Panc1 (cell line): ENCODE data around the gene TMEM81. TPM values are rescaled to one million over a fixed set of nuclear protein-coding genes. Genes with fewer than 3 reads are reported as not detected.

Source experiments
- ATAC-seq: fragments of 200-7000 bp; cut with Tn5 transposase; 2 replicates; pipeline ENCODE4 v1.9.1; 2020; ENCODE audit warnings: mild to moderate bottlenecking, moderate library complexity
- BruUV-seq: library from RNA; stranded (reverse); fragments of 400-500 nt; replicated peaks from 2 replicates; lab custom pipeline; 2021; lab: Mats Ljungman, UMichigan
- CTCF ChIA-PET: fragments of 300-600 bp; sonication (Branson Sonifier 250); formaldehyde crosslinking; loops from one replicate; lab custom pipeline; 2022; ENCODE audit warnings: antibody characterized with exemption; lab: Charles Lee
- POLR2A ChIA-PET: fragments of 300-600 bp; sonication (Branson Sonifier 250); formaldehyde crosslinking; loops from one replicate; lab custom pipeline; 2022; ENCODE audit warnings: antibody characterized with exemption; lab: Charles Lee
- DNase-seq: peaks from one replicate; pipeline ENCODE4 v3.0.0-alpha.2; 2010; ENCODE audit warnings: low read depth, low spot score
- H3K27ac ChIP-seq: 2 replicates; pipeline ENCODE4 v1.5.1; 2011; ENCODE audit warnings: mild to moderate bottlenecking, low read length, inconsistent platforms
- H3K27me3 ChIP-seq: fragments of 200-500 bp; sonication (Bioruptor generic); 2 replicates; pipeline ENCODE4 v1.6.0; 2014; ENCODE audit warnings: low read length, inconsistent platforms; ENCODE audit not compliant: control insufficient read depth, insufficient read depth
- H3K36me3 ChIP-seq: fragments of 200-500 bp; sonication (Bioruptor generic); 2 replicates; pipeline ENCODE4 v1.5.1; 2014; ENCODE audit warnings: inconsistent platforms, mild to moderate bottlenecking, low read length, moderate library complexity; ENCODE audit not compliant: control insufficient read depth, insufficient read depth
- H3K4me1 ChIP-seq: 2 replicates; pipeline ENCODE4 v1.5.1; 2011; ENCODE audit warnings: inconsistent platforms, mild to moderate bottlenecking, low read length, moderate library complexity; ENCODE audit not compliant: control insufficient read depth, insufficient read depth
- H3K4me3 ChIP-seq, 2 experiments: 2 replicates each; pipeline ENCODE4 v1.5.1; 2011 to 2012; ENCODE audit warnings: low read depth in 2 of 2, low read length in 2 of 2, mild to moderate bottlenecking in 2 of 2, inconsistent platforms in 1 of 2, moderate library complexity in 1 of 2
- H3K9me3 ChIP-seq: fragments of 200-500 bp; sonication (Bioruptor generic); 2 replicates; pipeline ENCODE4 v1.5.1; 2014; ENCODE audit warnings: low read depth, mild to moderate bottlenecking, inconsistent platforms, low read length, moderate library complexity; ENCODE audit not compliant: control insufficient read depth, insufficient read depth
- POLR2AphosphoS5 ChIP-seq: IDR thresholded peaks from 2 replicates; pipeline ENCODE4 v1.6.1; 2012; ENCODE audit warnings: mild to moderate bottlenecking, low read depth, low read length, moderate library complexity
- SIN3A ChIP-seq: IDR thresholded peaks from 2 replicates; pipeline ENCODE4 v1.6.1; 2012; ENCODE audit warnings: low read depth, mild to moderate bottlenecking, low read length, moderate library complexity, borderline replicate concordance; ENCODE audit not compliant: insufficient read depth
- TCF7L2 ChIP-seq: IDR thresholded peaks from 2 replicates; pipeline ENCODE4 v1.6.1; 2011; ENCODE audit warnings: mild to moderate bottlenecking, low read depth, low read length, inconsistent platforms
- in situ Hi-C: cut with HindIII; loops from 2 replicates; pipeline ENCODE4 v1.10.0; 2016; ENCODE audit warnings: low sequenced_read_pairs, low pct_unique_long_range_greater_than_20kb
- intact Hi-C: fragments of 100-400 bp; cut with micrococcal nuclease; formaldehyde crosslinking; loops from one replicate; pipeline ENCODE4 v1.10.0; 2022; ENCODE audit not compliant: unreplicated experiment
- total RNA-seq: library from RNA; stranded (reverse); gene quantifications from one replicate; pipeline ENCODE4 v1.2.1, GENCODE V29; 2021; ENCODE audit not compliant: unreplicated experiment
- TF ChIP-seq, protein P1 (sequence below), 2 experiments: IDR thresholded peaks; 2 replicates each; pipeline ENCODE4 v1.6.1; 2011 to 2012; ENCODE audit warnings: low read depth in 2 of 2, control low read depth in 1 of 2, low read length in 1 of 2, mild to moderate bottlenecking in 1 of 2, moderate library complexity in 1 of 2; ENCODE audit not compliant: insufficient read depth in 1 of 2
- TF ChIP-seq, protein P2 (sequence below): fragments of 450-650 bp; IDR thresholded peaks from 2 replicates; pipeline ENCODE4 v1.5.1; 2017; ENCODE audit warnings: mild to moderate bottlenecking

TMEM81 gene
- total RNA-seq, 1 experiment from 2014 or later: 4.0 TPM

DNA sequence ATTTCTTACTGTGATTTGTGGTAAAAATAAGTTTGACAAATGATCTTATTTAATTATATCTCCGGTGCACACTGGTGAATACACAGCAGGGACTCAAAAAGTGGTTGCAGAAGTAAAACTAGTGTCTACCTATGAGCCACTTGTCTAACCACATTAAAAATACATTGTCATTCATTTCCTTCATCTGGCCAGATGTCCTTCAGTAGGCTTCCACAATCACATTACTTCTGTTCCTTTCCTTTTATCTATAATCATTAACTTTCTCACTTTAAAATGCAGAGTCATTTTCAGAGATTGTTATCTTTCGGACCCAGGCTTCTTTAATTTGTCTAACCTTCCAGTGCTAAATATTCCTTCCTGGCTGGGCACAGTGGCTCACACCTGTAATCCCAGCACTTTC, 34.5 kb upstream of the TMEM81 start:
- no TSS peak for BruUV-seq
- in situ Hi-C loops: no loop called here
- CTCF ChIA-PET: no interaction called here

DNA sequence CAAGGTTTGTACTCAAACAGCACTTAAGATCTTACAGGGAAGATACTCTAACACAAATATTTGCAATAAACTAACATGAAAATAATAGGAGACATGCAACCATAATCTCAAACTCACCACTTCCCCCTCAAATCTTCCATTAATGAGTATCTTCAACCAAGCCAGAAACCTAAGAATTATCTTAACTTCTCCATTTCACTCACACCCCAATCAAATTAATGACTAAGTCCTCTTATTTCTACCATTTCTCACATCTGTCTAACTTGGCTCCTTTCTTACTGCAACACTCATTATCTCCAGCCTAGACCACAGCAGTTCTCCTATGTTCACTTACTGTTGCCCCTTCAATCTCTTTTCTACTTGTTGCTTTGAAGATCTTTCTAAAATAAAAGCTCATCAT, 27.1 kb upstream of the TMEM81 start:
- TF ChIP-seq TCF7L2 (no peak), POLR2AphosphoS5 (no peak), SIN3A (no peak)
- TF ChIP-seq, protein P1, sequence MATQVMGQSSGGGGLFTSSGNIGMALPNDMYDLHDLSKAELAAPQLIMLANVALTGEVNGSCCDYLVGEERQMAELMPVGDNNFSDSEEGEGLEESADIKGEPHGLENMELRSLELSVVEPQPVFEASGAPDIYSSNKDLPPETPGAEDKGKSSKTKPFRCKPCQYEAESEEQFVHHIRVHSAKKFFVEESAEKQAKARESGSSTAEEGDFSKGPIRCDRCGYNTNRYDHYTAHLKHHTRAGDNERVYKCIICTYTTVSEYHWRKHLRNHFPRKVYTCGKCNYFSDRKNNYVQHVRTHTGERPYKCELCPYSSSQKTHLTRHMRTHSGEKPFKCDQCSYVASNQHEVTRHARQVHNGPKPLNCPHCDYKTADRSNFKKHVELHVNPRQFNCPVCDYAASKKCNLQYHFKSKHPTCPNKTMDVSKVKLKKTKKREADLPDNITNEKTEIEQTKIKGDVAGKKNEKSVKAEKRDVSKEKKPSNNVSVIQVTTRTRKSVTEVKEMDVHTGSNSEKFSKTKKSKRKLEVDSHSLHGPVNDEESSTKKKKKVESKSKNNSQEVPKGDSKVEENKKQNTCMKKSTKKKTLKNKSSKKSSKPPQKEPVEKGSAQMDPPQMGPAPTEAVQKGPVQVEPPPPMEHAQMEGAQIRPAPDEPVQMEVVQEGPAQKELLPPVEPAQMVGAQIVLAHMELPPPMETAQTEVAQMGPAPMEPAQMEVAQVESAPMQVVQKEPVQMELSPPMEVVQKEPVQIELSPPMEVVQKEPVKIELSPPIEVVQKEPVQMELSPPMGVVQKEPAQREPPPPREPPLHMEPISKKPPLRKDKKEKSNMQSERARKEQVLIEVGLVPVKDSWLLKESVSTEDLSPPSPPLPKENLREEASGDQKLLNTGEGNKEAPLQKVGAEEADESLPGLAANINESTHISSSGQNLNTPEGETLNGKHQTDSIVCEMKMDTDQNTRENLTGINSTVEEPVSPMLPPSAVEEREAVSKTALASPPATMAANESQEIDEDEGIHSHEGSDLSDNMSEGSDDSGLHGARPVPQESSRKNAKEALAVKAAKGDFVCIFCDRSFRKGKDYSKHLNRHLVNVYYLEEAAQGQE (IDR thresholded peaks at IDR 0.05; ENCODE audit: insufficient read depth in 1 of 2, low read depth in 2 of 2, low read length in 1 of 2): no peak
- TF ChIP-seq, protein P2, sequence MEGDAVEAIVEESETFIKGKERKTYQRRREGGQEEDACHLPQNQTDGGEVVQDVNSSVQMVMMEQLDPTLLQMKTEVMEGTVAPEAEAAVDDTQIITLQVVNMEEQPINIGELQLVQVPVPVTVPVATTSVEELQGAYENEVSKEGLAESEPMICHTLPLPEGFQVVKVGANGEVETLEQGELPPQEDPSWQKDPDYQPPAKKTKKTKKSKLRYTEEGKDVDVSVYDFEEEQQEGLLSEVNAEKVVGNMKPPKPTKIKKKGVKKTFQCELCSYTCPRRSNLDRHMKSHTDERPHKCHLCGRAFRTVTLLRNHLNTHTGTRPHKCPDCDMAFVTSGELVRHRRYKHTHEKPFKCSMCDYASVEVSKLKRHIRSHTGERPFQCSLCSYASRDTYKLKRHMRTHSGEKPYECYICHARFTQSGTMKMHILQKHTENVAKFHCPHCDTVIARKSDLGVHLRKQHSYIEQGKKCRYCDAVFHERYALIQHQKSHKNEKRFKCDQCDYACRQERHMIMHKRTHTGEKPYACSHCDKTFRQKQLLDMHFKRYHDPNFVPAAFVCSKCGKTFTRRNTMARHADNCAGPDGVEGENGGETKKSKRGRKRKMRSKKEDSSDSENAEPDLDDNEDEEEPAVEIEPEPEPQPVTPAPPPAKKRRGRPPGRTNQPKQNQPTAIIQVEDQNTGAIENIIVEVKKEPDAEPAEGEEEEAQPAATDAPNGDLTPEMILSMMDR: no peak
- no peak for ATAC-seq
- BruUV-seq: no TSS peak
- in situ Hi-C loops: no loop called here
- intact Hi-C loops: no loop called here
- H3K27ac ChIP-seq: no peak overlapping the region
- CTCF ChIA-PET: no interaction called here
- H3K27me3 ChIP-seq: no peaks in the 10 kb centered on the region
- H3K4me3 ChIP-seq: no peak overlapping the region
- H3K36me3 ChIP-seq: peaks cover 20% of the 10 kb centered on the region
- DNase-seq: no peak
- no peaks in the 10 kb centered on the region for H3K4me1 ChIP-seq
- POLR2A ChIA-PET: no interaction called here
- no peaks in the 10 kb centered on the region for H3K9me3 ChIP-seq

More for the DNA sequence above, 34.5 kb upstream of the TMEM81 start:
- no peaks in the 10 kb centered on the region for H3K27me3 ChIP-seq
- ATAC-seq: no peak
- H3K27ac ChIP-seq: no peak overlapping the region
- H3K36me3 ChIP-seq: peaks cover 23% of the 10 kb centered on the region
- no peak overlapping the region for H3K4me3 ChIP-seq
- POLR2A ChIA-PET: no interaction called here
- no peak for DNase-seq
- no peaks in the 10 kb centered on the region for H3K9me3 ChIP-seq
- H3K4me1 ChIP-seq: peaks cover 14% of the 10 kb centered on the region
- TF ChIP-seq, protein P1 (IDR thresholded peaks at IDR 0.05; ENCODE audit: insufficient read depth in 1 of 2, low read depth in 2 of 2, low read length in 1 of 2): no peak
- TF ChIP-seq SIN3A (no peak), POLR2AphosphoS5 (no peak), TCF7L2 (no peak)
- TF ChIP-seq, protein P2: no peak
- intact Hi-C loops: no loop called here
